Cardiac septum (tissue), 1 donor: ENCODE data around the gene PIGZ. TPM values are rescaled to one million over a fixed set of nuclear protein-coding genes. Genes with fewer than 3 reads are reported as not detected.
A peak's percentile ranks its signal among the peaks of the same experiment; 100 is the strongest.

Experiments
- DNase-seq: peaks from one replicate; pipeline ENCODE4 v3.0.0-alpha.2; 2020; ENCODE audit warnings: low spot score
- intact Hi-C: fragments of 100-400 bp; cut with DNase I; formaldehyde crosslinking; loops from one replicate; pipeline ENCODE4 v1.14.0; 2022
- total RNA-seq: library from RNA; stranded (reverse); fragmentation: NEBNext Ultra II Directional; extraction: Animal tissue kit (Norgen Biotek cat#: 25700); gene quantifications from one replicate; pipeline ENCODE4 v1.2.1, GENCODE V29; 2021
- donor health status: DM: no; HTN: no; CAD: no.

PIGZ gene
- total RNA-seq, 1 donor from 2014 or later, result 5.9 TPM

GRCh38 chr3:197002701-197003454, 34.2 kb upstream of the PIGZ start:
- peak; percentile 87 for DNase-seq
- intact Hi-C loops, result loop anchor here (2.0 to 5.0 kb wide), 2 partner anchors 184 to 504 kb away; no protein-coding TSS in a partner anchor

- no peak for DNase-seq
- intact Hi-C loops, result loop anchor here (2.0 to 5.0 kb wide), 2 partner anchors 185 to 505 kb away; no protein-coding TSS in a partner anchor
Measured at GRCh38 chr3:197001972-197002700, 33.5 kb upstream of the PIGZ start.

GRCh38 chr3:197001106-197001971, 32.7 kb upstream of the PIGZ start:
- DNase-seq, result no peak
- intact Hi-C loops, result loop anchor here (5.0 kb wide), 1 partner anchor 506 kb away; no protein-coding TSS in a partner anchor

GRCh38 chr3:197000211-197000610, 31.6 kb upstream of the PIGZ start:
- no peak for DNase-seq
- intact Hi-C loops, result loop anchor here (5.0 kb wide), 1 partner anchor 507 kb away; no protein-coding TSS in a partner anchor

- DNase-seq, result no peak
- intact Hi-C loops, result no loop called here
Measured at GRCh38 chr3:196998966-196999760, 30.5 kb upstream of the PIGZ start.

- peak; percentile 63 for DNase-seq
- intact Hi-C loops, result no loop called here
Measured at GRCh38 chr3:196997311-196997710, 28.7 kb upstream of the PIGZ start.

- intact Hi-C loops, result no loop called here
- peak; percentile 67 for DNase-seq
Measured at GRCh38 chr3:196996454-196997265, 28.0 kb upstream of the PIGZ start.

- peak; percentile 69 for DNase-seq
- intact Hi-C loops, result no loop called here
Measured at GRCh38 chr3:196995646-196996355, 27.2 kb upstream of the PIGZ start.

GRCh38 chr3:196995027-196995426, 26.4 kb upstream of the PIGZ start:
- intact Hi-C loops, result no loop called here
- peak; percentile 41 for DNase-seq

GRCh38 chr3:196994056-196994455, 25.4 kb upstream of the PIGZ start:
- intact Hi-C loops, result no loop called here
- peak; percentile 44 for DNase-seq

GRCh38 chr3:196992461-196993065, 23.9 kb upstream of the PIGZ start:
- peak; percentile 46 for DNase-seq
- intact Hi-C loops, result no loop called here

- intact Hi-C loops, result no loop called here
- DNase-seq, result peak; percentile 63
Measured at GRCh38 chr3:196991581-196992460, 23.2 kb upstream of the PIGZ start.

- peak; percentile 56 for DNase-seq
- intact Hi-C loops, result no loop called here
Measured at GRCh38 chr3:196990601-196991007, 22.0 kb upstream of the PIGZ start.

GRCh38 chr3:196989721-196990262, 21.2 kb upstream of the PIGZ start:
- intact Hi-C loops, result no loop called here
- DNase-seq, result peak; percentile 73

- peak; percentile 60 for DNase-seq
- intact Hi-C loops, result no loop called here
Measured at GRCh38 chr3:196988241-196989029, 19.8 kb upstream of the PIGZ start.
